ENCODE results near the gene SOX11.
"Not testable (repeated sequence)": the region's sequence is repeated elsewhere in the genome, so short reads cannot be mapped to it uniquely, and the experiment has no call there.

SOX11 gene

GRCh38 chr2:5691985-5692529 is at the start of gene SOX11:
Gene SOX11, plus strand, starts transcription at chr2:5692384. Its CDS starts 338 bp downstream, at chr2:5692722.
- DNase-seq (ENCODE audit: low read depth in 2 of 3, low spot score in 2 of 3): no peak

GRCh38 chr2:5652734-5653133 is 39.5 kb upstream of the SOX11 start:
- DNase-seq (ENCODE audit: low read depth in 2 of 3, low spot score in 2 of 3): not testable (repeated sequence)

DNA sequence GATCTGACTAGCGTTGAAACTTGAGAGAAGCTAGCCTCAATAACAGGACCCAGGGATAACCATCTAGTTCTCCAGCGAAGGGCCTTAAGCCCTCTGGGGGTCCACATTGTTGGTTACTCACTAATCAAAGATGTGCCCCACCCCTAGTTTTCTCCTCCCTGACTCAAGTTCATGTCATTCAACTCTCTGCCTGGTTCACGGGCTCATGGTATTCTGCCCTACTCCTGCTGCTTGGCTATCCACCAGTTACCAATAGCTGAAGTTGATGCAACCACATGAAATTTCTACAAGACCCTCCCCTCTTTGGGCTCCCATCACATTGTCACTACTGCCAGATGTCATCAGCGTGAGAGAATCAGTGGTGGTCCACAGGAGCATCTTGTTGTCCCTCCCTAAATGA is 38.4 kb upstream of the SOX11 start:
- not testable (repeated sequence) for DNase-seq (ENCODE audit: low read depth in 2 of 3, low spot score in 2 of 3)

DNA sequence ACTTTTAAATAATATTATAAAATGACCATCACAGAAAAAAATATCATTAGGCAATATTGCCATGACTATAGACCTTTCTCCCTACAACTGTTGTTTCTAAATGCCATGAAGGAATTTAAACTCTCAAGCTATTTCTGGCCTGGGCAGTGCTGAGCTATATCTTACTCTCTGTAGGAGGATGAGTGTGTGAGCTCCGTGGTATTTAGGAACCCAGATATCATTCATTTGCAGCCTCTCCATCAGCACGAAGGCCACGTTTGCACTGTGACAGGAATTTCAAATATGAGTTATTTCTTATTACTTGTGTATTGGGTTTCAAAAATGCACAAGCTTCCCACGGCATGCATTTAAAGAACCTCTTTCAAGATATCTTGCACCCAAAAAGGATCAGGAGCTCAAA is 35.0 kb upstream of the SOX11 start:
- no peak for DNase-seq (ENCODE audit: low read depth in 2 of 3, low spot score in 2 of 3)

- no peak for DNase-seq (ENCODE audit: low read depth in 2 of 3, low spot score in 2 of 3)
Measured at GRCh38 chr2:5660591-5660990, 31.6 kb upstream of the SOX11 start.

DNA sequence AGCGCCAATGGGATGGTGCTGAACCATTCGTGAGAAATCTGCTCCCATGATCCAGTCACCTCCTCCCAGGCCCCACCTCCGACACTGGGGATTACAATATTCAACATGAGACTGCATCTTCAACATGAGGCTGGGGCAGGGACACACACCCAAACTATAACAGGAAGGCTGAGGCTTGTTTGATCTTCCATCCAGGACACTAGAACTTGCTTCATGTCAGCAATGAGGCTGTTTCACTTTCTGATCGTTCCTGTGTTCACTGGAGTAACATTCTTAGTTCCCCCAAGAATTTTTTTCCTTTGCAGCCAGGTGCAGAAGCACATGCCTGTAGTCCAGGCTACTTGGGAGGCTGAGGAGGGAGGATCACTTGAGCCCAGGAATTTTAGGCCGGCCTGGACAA is 30.8 kb upstream of the SOX11 start:
- no peak for DNase-seq (ENCODE audit: low read depth in 2 of 3, low spot score in 2 of 3)

- no peak for DNase-seq (ENCODE audit: low read depth in 2 of 3, low spot score in 2 of 3)
Measured at GRCh38 chr2:5664278-5664681, 27.9 kb upstream of the SOX11 start.

DNA sequence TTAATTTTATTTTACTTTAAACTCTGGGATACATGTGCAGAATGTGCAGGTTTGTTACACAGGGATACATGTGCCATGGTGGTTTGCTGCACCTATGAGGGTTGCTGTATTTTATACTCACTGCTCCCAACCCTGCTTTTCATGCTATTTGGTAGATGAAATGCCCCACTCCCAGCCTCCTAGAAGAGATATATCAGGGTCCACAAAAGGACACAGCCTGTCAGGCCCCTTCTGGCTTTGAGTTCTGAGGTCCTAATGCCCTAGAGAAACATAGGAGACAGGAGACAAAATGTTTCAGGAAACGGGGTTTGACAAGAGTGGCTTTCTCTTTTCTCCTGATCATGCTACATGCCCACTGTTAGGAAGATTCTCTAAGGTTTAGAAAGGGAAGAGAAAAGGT is 27.1 kb upstream of the SOX11 start:
- DNase-seq (ENCODE audit: low read depth in 2 of 3, low spot score in 2 of 3): no peak

DNA sequence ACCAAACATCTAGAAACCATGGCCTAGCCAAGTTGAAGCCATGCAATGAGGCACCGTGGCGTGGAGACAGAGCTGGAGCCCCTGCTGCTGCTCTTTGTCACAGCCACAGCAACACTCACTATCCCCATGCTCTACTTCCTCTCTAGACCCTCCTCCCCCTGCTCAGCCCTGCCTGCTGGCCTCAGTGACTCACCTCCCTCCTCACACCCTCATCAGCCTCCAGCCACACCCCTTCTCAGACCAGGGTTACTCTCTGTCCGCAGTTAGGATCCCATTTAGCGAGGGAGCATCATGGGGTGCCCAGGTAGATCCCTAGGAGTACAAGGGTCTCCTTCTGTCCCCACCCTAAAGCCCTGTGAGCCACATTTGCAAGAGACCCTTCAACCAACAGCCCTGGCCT is 25.4 kb upstream of the SOX11 start:
- DNase-seq (ENCODE audit: low read depth in 2 of 3, low spot score in 2 of 3): no peak

GRCh38 chr2:5667655-5668054 is 24.5 kb upstream of the SOX11 start:
- not testable (repeated sequence) for DNase-seq (ENCODE audit: low read depth in 2 of 3, low spot score in 2 of 3)

- no peak for DNase-seq (ENCODE audit: low read depth in 2 of 3, low spot score in 2 of 3)
Measured at GRCh38 chr2:5668682-5669250, 23.4 kb upstream of the SOX11 start.

- no peak for DNase-seq (ENCODE audit: low read depth in 2 of 3, low spot score in 2 of 3)
Measured at GRCh38 chr2:5672749-5673144, 19.4 kb upstream of the SOX11 start.

DNA sequence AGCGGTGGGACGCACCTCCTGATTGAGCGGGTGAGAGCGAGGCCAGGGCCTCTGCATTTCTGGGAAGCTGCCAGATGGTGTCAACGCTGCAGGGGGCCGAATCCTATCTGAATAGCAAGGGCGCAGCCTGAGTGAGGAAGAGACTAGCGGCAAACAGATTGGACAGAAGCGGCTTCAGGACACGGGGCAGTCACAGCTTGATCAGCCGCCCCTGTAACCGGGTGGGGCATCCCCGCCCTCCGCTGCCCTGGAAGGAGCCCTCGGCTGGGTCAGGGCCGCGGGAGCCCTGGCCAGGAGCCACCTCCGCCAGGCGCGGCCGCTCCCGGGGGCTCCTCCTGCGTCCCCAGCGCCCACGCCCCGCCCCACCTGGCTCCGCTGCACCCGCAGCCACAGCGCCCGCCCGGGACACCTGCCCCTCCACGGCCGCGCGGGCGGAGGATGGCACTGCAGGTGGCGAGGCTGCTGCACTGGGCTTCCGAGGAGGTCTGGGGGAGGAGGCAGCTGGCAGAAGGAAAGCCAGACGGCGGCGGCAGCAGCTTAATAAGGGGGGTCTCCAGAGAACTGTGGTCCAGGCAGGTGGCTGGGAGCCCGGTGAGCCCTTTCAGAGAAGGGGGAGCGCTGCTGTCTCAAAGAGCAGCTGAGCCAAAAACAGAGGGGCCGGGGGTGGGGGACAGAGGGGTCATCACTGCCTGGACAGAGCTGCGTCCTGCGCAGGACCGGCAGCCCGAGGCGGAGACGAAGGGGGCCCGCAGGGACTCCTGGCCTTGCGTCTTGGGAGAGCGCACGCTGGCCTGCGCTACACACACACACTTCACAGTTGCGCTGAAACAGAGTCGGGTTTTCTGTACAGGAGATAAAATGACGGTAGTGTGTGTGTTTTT is 18.8 kb upstream of the SOX11 start:
- DNase-seq (ENCODE audit: low read depth in 2 of 3, low spot score in 2 of 3): no peak

- no peak for DNase-seq (ENCODE audit: low read depth in 2 of 3, low spot score in 2 of 3)
Measured at GRCh38 chr2:5674026-5674340, 18.2 kb upstream of the SOX11 start.

DNA sequence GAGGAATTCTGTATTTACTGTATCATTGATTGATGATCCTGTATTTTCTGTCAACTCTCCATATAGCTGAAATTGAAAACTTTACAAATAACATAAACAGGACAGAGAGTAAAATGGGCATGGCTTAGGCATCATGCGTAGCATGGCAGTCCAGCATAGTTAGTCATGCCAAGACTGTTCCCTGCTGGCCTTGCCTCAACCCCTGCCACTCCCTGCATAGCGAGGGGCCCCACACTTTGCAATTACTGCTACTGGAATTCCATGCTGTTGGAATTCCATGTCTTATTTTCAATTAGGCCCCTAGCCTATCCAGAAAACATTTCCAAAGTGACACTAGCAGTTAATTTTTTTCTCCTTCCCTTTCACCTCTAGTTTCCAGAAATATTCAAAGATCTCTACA is 15.1 kb upstream of the SOX11 start:
- DNase-seq (ENCODE audit: low read depth in 2 of 3, low spot score in 2 of 3): no peak

- no peak for DNase-seq (ENCODE audit: low read depth in 2 of 3, low spot score in 2 of 3)
Measured at GRCh38 chr2:5683471-5683870, 8.7 kb upstream of the SOX11 start.

GRCh38 chr2:5685225-5685624 is 7.0 kb upstream of the SOX11 start:
- DNase-seq (ENCODE audit: low read depth in 2 of 3, low spot score in 2 of 3): no peak

DNA sequence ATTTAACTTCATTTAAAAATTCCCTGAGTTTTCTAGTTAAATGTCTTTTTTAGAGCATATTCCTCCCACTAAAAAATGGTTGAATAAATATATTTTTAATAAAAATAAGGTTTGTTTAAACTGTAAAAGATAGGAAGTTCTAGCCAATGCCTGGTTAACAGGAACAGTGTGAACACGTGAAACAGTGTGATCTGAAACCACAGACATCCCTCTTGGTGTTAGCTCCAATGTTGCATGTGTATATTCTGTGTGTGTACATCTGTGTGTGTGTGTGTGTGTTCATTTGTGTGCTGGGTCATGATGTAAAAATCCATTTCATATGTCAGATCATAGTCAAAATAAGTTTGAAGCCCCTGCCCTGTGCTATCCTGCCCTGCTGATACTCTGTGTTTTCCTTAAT is 6.1 kb upstream of the SOX11 start:
- no peak for DNase-seq (ENCODE audit: low read depth in 2 of 3, low spot score in 2 of 3)

GRCh38 chr2:5686536-5686935 is 5.6 kb upstream of the SOX11 start:
- DNase-seq (ENCODE audit: low read depth in 2 of 3, low spot score in 2 of 3): no peak

GRCh38 chr2:5689750-5690149 is 2.4 kb upstream of the SOX11 start:
- no peak for DNase-seq (ENCODE audit: low read depth in 2 of 3, low spot score in 2 of 3)

DNA sequence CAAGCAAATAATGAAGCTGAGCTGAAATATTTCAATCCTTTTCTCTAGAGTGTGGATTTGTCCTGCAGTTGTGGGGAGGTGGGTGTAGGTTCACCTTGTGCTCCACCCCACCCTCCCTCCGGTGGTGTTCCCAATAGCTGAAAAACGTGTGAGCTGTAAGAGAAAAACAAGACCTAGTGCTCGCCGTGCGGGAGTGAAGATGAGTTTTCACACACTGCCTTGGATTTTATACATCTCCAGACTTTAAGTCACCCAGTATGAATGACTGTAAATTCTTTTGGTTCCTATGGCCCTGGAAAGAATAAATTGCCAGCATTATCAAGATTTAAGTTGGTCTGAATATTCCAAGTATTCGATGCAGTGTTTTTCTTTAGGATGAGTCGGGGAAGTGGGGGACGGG is 1.9 kb upstream of the SOX11 start:
- no peak for DNase-seq (ENCODE audit: low read depth in 2 of 3, low spot score in 2 of 3)

GRCh38 chr2:5690718-5691220 is 1.4 kb upstream of the SOX11 start:
- DNase-seq (ENCODE audit: low read depth in 2 of 3, low spot score in 2 of 3): no peak

Data from activated CD8-positive, alpha-beta memory T cell treated with anti-CD3 and anti-CD28 coated beads for 48 hours (primary cell).